HCT116 (cell line): ENCODE data around the gene LY6G6F.

ENCODE experiments used
- EZH2 ChIP-seq: fragments of 200-600 bp; sonication (generic); IDR thresholded peaks from 2 replicates; pipeline ENCODE4 v1.6.1; 2017; ENCODE audit warnings: antibody characterized with exemption, mixed run types
- EZH2phosphoT487 ChIP-seq: fragments of 200-600 bp; IDR thresholded peaks from 2 replicates; pipeline ENCODE4 v1.6.1; 2018; ENCODE audit warnings: antibody characterized with exemption, borderline replicate concordance
- FOSL1 ChIP-seq: IDR thresholded peaks from 2 replicates; pipeline ENCODE4 v1.6.1; 2012; ENCODE audit warnings: low read depth
- POLR2A ChIP-seq: IDR thresholded peaks from 2 replicates; pipeline ENCODE4 v1.7.0; 2011; ENCODE audit warnings: borderline replicate concordance; ENCODE audit not compliant: insufficient read depth, insufficient read length; ENCODE audit errors: extremely low read depth
- POLR2AphosphoS5 ChIP-seq: IDR thresholded peaks from 2 replicates; pipeline ENCODE4 v1.6.1; 2011; ENCODE audit warnings: mild to moderate bottlenecking, low read depth, low read length, moderate library complexity
- SIN3A ChIP-seq: IDR thresholded peaks from 2 replicates; pipeline ENCODE4 v1.6.1; 2012; ENCODE audit warnings: low read depth
- SP1 ChIP-seq: IDR thresholded peaks from 2 replicates; pipeline ENCODE4 v1.6.1; 2012; ENCODE audit warnings: low read depth
- TCF7L2 ChIP-seq: IDR thresholded peaks from 2 replicates; pipeline ENCODE4 v1.7.0; 2011; ENCODE audit warnings: borderline replicate concordance, inconsistent platforms; ENCODE audit not compliant: insufficient read depth, insufficient read length; ENCODE audit errors: extremely low read depth
- YY1 ChIP-seq: IDR thresholded peaks from 2 replicates; pipeline ENCODE4 v1.6.1; 2011; ENCODE audit warnings: low read length, low read depth, moderate library complexity, mild to moderate bottlenecking; ENCODE audit not compliant: insufficient replicate concordance; ENCODE audit errors: extremely low read depth
- ZNF274 ChIP-seq: fragments of 200-500 bp; sonication (Bioruptor generic); IDR thresholded peaks from 2 replicates; pipeline ENCODE4 v1.6.1; 2014; ENCODE audit warnings: mild to moderate bottlenecking, low read depth, low read length, inconsistent platforms
- TF ChIP-seq, protein P1 (sequence below), 3 experiments: fragments of 200-600 bp in 1 of 3; sonication (generic) in 1 of 3; IDR thresholded peaks in 2 of 3; conservative IDR thresholded peaks in 1 of 3; 2 replicates each; pipeline ENCODE4 v1.5.1; 2012 to 2017; ENCODE audit warnings: low read depth in 2 of 3, low read length in 2 of 3, antibody characterized with exemption in 1 of 3, borderline replicate concordance in 1 of 3, control low read depth in 1 of 3, mild to moderate bottlenecking in 1 of 3, mixed read lengths in 1 of 3, mixed run types in 1 of 3, moderate library complexity in 1 of 3; ENCODE audit not compliant: insufficient read depth in 1 of 3
- TF ChIP-seq, protein P2 (sequence below): IDR thresholded peaks from 2 replicates; pipeline ENCODE4 v1.6.1; 2012; ENCODE audit warnings: low read depth

DNA sequence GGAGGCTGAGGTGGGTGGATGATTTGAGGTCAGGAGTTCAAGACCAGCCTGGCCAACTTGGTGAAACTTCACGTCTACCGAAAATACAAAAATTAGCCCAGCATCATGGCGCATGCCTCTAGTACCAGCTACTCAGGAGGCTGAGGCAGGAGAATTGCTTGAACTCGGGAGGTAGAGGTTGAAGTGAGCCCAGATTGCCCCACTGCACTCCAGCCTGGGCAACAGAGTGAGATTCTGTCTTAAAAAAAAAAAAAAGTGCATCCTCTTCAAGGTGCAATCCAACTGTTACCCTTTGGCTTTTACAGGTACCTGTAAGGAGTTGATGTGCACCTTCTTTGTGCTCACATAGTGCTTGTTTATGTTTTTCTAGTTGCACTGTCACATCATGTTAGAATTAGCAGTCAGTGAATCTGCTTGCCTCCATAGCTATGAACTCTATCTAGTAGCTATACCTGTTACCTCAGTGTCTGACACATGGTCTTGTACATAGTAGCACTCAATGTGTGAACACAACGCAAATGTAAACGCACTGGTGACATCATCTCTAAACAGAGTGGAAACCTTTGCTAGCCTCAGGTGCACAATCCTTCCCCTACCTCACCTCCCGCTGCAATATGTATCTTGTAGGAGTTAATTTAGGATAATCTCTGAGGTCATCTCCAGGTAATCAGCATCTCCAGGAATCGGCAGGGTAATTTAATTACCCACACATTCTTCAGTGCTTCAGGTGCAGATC lies 42.8 kb downstream of the LY6G6F start:
- TF ChIP-seq YY1, result no peak
- no peak for TF ChIP-seq POLR2A
- TF ChIP-seq, protein P1, sequence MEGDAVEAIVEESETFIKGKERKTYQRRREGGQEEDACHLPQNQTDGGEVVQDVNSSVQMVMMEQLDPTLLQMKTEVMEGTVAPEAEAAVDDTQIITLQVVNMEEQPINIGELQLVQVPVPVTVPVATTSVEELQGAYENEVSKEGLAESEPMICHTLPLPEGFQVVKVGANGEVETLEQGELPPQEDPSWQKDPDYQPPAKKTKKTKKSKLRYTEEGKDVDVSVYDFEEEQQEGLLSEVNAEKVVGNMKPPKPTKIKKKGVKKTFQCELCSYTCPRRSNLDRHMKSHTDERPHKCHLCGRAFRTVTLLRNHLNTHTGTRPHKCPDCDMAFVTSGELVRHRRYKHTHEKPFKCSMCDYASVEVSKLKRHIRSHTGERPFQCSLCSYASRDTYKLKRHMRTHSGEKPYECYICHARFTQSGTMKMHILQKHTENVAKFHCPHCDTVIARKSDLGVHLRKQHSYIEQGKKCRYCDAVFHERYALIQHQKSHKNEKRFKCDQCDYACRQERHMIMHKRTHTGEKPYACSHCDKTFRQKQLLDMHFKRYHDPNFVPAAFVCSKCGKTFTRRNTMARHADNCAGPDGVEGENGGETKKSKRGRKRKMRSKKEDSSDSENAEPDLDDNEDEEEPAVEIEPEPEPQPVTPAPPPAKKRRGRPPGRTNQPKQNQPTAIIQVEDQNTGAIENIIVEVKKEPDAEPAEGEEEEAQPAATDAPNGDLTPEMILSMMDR (IDR thresholded peaks at IDR 0.05 in 2 of 3, conservative IDR thresholded peaks at IDR 0.05 in 1 of 3; ENCODE audit: borderline replicate concordance in 1 of 3, insufficient read depth in 1 of 3, low read depth in 2 of 3, low read length in 2 of 3), result no peak
- no peak for TF ChIP-seq ZNF274
- TF ChIP-seq EZH2, result no peak
- no peak for TF ChIP-seq SP1
- no peak for TF ChIP-seq POLR2AphosphoS5
- TF ChIP-seq EZH2phosphoT487, result no peak
- TF ChIP-seq SIN3A, result no peak
- TF ChIP-seq, protein P2, sequence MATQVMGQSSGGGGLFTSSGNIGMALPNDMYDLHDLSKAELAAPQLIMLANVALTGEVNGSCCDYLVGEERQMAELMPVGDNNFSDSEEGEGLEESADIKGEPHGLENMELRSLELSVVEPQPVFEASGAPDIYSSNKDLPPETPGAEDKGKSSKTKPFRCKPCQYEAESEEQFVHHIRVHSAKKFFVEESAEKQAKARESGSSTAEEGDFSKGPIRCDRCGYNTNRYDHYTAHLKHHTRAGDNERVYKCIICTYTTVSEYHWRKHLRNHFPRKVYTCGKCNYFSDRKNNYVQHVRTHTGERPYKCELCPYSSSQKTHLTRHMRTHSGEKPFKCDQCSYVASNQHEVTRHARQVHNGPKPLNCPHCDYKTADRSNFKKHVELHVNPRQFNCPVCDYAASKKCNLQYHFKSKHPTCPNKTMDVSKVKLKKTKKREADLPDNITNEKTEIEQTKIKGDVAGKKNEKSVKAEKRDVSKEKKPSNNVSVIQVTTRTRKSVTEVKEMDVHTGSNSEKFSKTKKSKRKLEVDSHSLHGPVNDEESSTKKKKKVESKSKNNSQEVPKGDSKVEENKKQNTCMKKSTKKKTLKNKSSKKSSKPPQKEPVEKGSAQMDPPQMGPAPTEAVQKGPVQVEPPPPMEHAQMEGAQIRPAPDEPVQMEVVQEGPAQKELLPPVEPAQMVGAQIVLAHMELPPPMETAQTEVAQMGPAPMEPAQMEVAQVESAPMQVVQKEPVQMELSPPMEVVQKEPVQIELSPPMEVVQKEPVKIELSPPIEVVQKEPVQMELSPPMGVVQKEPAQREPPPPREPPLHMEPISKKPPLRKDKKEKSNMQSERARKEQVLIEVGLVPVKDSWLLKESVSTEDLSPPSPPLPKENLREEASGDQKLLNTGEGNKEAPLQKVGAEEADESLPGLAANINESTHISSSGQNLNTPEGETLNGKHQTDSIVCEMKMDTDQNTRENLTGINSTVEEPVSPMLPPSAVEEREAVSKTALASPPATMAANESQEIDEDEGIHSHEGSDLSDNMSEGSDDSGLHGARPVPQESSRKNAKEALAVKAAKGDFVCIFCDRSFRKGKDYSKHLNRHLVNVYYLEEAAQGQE, result no peak
- TF ChIP-seq TCF7L2, result no peak
- no peak for TF ChIP-seq FOSL1
